HG03280 (cell line): Measurements from ENCODE around the gene ZNF213.
"Not testable (repeated sequence)": the region's sequence is repeated elsewhere in the genome, so short reads cannot be mapped to it uniquely, and the experiment has no call there.

ENCODE experiments used
- ATAC-seq: cut with Tn5 transposase; IDR thresholded peaks from one replicate; pipeline ENCODE4 v1.9.1; 2021; ENCODE audit warnings: mild to moderate bottlenecking, moderate library complexity; ENCODE audit not compliant: unreplicated experiment

ZNF213 gene

DNA sequence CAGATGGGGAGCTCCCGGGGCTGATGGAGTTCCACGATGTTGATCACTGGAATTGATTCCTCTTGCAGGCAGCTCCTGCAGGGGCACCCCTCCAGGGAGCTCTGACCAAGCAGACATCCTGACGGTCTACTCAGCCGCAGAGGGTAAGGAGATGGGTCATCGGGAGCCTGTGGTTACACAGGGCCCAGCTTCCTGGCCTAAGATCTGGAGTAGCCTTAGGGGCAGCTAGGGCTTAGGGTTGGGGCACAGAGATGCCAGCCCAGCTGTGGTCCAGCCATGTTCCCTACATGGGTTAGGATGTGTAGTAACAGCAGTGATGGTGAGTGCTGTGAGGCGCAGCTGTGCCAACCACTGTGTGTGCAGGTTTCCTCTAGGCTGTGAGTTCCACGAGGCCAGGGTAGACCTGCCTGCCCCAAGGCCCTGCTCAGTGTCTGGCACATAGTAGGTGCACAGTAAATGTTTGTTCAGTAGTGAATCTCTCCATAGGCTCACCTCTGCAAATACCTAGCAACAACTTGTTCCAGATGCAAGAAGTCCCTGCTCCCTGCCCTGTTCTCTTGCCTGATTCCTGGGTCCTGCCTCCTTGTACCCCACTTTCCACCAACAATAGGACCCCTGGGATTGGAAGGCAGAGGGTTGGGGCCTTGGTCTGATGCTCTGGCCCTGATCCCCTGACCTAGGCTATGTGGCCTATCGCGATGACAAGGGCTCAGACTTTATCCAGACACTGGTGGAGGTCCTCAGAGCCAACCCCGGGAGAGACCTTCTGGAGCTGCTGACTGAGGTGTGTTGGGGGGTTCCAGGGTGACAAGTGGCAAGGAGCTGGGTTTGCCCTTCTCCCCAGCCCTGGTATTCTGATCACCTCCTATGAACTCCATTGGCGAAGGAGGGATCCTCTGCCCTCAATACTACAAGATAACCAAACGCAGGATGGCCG is 13.7 kb downstream of the ZNF213 start:
- no peak for ATAC-seq

DNA sequence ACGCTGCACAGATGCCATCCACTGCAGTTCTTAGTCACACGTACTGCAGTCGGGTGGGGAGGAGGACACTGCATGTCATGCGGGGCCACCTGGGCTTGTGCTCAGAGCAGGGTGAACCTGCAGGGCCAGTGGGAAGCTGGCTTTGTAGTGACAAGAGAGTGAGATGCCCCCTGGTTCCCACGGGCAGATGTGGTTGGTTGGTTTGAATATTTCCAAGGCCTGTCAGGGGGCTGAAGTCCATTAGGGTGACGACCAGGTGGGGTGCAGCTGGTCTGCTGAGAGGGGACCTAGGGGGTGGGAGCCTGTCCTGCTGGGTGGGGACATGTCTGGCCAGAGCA is 14.3 kb downstream of the ZNF213 start:
- no peak for ATAC-seq

DNA sequence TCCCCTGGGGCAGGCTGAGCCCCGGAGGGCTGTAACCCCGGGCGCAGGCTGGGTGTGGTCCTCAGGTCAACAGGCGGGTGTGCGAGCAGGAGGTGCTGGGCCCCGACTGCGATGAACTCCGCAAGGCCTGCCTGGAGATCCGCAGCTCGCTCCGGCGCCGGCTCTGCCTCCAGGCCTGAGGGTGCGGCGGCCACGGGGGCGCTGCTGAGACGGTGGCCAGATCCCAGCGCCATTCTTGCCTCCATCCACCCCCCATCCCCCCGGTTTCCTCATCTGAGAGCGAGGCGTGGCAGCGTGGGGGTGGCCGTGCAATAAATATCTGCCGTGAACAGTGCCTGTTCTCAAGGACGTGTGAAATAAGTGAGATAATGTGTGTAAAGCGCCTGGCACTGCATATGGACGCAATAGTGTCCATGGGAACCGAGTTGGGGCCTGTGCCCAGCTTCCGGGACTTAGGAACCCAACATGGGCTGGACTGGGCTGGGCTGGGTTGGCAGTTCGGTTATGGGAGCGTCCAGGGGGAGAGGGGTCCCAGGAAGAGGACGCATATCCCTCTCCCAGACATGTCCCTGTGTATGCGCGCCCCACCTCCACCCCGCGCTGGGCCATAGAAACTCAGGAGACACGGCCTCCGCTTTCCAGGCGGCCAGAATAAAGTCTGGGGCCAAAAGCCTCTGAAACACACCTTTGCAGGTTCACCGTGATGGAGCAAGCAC is 15.0 kb downstream of the ZNF213 start:
- peak; percentile 2 for ATAC-seq

DNA sequence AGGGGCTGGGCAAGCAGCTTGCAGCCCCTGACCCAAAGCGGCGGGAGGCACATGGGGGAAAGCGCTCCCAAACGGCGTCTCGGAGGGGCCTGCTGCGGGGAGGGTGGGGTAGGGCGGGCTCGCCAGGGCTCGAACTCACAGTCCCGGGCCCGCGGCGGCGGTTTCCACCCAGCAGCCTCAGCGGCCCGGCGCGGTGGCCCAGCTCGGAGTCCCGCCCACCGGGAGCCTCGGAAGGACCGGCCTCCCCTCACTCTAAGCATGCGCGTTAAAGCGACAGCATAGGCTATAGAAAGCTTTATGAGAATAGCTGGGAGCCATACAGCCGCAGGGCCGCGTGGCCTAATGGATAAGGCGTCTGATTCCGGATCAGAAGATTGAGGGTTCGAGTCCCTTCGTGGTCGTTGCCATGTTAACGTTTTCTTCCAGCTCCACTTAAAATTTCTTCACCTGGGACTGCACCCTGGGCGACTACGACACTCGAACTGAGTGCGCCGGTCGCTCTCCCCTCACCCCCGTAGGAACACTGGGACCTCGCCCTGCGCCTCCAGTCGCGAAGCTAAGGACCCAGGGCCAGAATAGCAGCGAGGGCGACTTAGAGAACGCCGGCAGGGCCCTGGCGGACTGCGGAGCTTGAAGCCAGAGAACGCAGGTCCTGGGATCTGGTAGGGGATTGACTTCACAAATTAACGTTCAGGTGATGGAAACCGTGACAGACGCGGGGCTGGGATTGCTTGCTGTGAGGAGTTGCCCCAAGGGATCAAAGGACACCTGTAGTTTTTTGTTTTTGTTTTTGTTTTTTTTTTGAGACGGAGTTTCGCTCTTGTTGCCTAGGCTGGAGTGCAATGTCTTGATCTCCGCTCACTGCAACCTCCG is 15.8 kb downstream of the ZNF213 start:
- peak; percentile 71 for ATAC-seq

DNA sequence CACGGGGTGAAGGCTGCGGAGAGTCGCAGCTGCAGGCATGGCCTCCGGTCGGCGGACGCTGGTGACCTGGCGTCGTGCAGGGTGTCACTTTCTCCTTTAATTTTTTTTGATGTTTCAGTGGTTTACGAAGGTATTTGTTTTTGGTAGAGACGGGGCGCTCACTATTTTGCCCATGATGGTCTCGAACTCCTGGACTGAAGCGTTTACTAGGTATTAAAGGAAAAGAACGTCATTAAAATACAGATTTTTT is 17.1 kb downstream of the ZNF213 start:
- no peak for ATAC-seq

DNA sequence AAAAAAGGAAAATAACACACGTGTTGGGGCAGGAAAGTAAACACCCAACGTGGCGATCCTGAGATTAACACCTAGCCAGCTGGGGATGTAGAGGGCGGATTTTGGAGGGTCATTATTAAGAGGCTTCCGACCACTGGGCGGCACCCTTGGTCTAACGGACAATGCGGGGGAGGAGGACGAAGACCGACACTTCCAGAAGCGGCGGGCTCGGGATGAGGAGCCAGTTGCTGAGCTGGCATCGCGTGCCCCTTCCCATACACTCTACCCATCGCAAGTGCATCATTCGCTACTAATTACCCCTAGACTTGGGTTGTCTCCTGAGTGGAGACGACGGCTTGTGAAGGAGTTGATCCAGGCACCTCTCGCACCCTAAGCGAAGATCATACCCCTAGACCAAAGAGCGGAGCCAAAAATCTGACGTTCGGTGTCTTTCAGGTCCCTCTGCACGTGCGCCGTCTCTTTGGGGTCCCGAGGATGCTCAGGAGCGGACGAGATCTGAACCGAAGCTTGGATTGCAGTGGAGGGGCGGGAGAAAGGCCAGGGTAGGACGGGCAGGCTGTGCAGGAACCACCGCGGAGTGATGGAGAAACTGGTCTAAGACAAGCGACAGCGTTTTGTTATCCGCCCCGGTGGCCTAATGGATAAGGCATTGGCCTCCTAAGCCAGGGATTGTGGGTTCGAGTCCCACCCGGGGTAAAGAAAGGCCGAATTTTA is 17.6 kb downstream of the ZNF213 start:
- no peak for ATAC-seq

DNA sequence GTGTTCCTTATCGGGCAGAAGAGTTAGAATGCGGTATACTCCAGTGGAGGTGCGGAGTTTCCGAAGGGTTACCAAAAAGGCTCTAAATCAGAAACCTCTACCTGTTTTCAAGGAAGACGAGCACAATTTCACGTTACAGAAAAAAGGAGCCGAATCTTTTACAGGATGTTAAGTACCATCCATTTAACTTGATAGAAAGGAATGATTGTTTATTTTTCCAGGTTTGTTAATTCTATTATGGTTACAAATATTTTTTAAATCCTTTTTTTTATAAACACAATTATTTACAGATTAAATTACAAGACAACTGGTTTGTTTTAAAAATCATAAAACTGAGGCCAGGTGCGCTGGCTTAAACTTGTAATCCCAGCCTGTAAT is 18.2 kb downstream of the ZNF213 start:
- no peak for ATAC-seq

DNA sequence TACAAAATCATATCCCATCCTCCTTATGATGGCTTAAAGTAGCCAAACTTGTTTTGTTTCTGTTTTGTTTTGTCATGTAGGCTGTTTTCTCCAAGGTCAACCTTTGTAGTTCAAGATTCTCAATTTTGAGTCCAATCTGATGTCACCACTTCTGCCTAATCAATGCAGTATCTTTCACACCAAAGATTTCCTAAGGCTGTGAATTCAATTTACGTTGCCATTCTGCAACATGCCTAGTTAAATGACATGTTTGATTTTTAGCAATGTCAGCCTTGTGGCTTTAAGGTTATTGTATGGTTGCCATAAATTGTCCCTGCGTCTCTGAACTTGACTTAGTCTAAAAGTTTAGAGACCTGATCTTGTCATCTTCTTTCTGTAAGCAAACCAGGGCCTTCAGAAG is 20.4 kb downstream of the ZNF213 start:
- no peak for ATAC-seq

DNA sequence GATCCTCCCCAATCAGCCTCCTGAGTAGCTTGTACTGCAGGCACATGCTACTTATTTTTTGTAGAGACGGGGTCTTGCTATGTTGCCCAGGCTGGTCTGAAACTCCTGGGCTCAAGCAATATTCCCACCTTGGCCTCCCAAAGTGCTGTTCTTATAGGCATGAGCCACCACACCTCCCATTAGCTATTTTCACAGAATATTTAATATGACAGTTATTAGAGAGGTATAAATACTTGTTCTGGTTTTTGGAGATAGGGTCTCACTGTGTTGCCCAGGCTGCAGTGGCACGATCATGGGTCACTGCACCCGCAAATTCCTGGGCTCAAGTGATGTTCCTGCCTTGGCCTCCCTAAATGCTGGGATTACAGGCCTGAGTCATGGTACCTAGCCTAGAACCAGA is 21.1 kb downstream of the ZNF213 start:
- ATAC-seq, result no peak

DNA sequence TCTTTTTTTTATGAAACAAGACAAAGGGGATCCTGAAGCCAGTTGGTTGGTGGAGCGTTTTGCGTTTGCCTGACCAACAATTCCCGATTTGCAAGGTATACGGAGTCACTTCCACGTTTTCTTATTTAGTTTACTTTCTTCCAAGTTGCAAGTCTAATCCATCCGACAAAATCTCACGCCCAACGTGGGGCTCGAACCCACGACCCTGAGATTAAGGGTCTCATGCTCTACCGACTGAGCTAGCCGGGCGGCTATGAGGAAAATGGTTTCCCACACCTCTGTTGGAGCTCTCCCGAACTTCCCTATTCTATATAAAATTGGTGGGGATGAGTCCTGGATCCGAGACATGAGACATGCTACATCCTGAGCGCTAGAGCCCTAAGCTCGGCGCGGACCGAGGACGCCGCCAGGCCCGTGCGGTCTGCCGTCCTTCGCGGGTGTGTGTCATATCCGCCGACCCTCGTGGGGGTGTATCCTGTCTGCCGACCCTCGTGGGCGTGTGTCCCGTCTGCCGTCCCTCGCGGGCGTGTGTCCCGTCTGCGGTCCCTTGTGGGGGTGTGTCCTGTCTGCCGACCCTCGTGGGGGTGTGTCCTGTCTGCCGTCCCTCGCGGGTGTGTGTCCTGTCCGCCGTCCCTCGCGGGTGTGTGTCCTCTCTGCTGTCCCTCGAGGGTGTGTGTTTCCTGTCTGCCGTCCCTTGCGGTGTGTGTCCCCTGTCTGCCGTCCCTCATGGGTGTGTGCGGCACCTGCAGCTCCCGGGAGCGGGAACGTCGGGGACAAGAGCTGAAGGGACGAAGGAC is 22.6 kb downstream of the ZNF213 start:
- no peak for ATAC-seq

DNA sequence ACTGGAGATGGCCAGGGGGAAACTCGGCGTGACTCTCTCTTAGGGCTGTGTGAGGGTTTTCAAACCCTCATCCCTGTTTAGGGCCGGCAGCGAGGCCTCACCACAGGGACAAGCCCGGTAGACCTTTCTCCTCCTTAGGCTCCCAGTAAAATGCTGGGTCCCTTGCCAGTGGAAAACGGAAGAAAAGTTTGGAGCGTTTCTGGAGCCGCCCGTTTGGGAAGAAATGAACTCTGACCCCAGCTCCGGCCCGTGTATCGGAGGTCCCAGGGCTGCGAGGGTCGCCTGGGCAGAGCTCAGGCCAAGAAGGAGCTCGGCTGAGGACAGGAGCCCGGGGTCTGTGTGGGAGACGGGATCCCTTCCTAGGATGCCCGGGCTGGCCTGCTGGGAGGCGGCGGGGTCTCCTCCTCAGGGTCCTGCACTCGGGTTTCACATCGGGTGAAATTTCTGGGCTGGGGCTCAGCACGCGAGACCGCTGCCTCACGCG is 23.2 kb downstream of the ZNF213 start:
- ATAC-seq, result no peak

DNA sequence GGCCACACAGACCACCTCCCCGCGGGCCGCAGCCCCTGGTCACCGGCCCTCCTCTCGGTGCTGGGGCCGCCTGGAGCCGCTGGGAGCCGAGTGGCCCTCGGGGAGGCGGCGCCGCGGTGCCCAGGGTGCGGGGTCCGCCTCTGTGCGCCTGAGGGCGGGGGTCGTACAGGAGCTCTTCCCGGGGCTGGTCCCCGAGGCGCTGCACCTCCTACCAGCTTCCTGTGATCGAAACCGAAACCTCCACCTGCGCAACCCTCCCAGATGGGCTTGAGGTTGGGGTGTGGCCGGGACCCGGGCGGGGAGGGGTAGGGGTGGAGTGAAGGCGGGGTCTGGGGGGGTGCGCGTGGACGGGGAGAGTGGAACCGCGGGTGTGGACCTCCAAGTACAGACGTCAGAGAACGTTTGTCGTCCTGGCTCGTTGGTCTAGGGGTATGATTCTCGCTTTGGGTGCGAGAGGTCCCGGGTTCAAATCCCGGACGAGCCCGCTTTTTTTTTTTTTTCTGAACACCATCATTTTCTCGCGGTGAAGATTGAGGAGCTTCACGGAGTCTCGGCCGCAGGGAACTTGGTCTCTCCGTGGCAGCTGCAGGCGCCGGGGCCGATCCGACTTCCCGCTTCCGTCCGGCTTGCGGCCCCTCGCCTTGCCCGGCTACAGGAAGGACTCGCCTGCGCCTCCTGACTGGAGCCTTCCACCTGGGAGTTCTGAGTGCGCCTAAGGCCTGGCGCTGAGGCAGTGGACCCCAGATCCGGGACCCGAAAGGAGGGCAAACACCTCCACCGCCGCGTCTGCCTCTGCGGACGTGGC is 23.9 kb downstream of the ZNF213 start:
- peak; percentile 54 for ATAC-seq

DNA sequence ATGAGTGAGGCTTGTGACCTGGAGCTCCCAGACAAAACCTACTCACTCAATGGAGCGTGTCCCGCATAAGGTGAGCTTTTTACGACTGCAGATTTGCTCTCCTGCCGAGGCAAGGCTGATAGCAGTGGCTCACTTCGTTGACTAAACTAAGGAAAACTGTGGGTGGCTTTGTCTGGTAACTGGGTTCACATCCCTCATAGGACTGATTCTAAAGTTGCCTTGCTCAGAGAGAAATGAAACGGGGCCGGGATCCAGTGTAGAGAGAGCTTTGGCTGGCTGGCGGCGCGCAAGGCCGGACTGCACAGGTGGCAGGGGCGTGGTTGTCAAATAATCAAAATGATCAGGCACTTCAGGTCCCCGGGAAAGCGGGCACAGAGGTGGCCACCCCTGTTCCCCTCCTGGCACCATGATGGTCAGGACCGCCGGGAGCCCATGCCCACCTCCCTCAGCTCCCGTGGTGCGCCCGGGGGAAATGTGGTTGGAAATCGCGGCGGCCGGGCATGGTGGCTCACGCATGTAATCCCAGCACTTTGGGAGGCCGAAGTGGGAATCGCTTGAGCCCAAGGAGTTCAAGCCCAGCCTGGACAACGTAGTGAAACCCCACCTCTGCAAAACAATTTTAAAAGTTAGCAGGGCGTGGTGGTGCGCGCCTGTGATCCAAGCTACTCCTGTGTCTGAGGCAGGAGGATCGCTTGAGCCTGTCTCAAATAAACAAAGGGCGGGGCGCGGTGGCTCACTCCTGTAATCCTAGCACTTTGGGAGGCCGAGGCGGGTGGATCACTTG is 26.6 kb downstream of the ZNF213 start:
- no peak for ATAC-seq

DNA sequence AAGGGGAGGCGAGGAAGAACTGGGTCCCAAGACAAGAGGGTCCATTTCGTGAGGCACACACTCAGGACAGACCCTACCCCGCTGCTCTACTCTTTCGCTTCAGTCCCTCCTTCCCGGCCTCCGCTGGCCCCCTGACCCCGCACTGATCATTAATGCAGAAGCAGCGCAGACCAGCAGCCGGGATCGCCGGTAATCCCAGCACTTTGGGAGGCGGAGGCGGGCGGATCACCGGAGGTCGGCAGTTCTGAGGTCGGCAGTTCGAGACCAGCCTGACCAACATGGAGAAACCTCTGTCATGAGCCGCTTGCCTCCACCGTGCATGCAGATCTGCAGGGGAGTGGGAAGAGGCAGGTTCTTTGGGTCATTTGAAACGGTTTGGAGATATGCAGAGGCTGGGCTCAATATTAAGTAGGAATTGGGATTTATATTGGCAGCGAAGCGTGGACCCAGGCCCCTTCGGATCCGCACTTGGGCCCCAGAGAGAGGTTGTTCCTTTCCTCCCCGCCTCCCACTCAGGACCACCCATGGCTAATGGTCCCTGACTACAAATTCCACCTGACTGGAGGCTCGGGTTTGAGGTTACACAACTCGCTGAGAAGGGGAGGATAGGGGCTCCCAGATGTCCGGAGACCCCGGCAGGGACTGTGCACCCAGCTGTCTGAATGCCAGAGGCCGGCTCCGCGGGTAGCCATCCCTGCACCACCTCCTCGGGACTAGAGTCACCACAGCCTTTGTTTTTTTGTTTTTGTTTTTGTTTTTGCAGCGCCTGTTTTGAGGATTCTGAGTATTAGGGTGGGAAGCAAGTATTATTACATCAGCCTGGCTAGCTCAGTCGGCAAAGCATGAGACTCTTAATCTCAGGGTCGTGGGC is 29.5 kb downstream of the ZNF213 start:
- ATAC-seq, result no peak

DNA sequence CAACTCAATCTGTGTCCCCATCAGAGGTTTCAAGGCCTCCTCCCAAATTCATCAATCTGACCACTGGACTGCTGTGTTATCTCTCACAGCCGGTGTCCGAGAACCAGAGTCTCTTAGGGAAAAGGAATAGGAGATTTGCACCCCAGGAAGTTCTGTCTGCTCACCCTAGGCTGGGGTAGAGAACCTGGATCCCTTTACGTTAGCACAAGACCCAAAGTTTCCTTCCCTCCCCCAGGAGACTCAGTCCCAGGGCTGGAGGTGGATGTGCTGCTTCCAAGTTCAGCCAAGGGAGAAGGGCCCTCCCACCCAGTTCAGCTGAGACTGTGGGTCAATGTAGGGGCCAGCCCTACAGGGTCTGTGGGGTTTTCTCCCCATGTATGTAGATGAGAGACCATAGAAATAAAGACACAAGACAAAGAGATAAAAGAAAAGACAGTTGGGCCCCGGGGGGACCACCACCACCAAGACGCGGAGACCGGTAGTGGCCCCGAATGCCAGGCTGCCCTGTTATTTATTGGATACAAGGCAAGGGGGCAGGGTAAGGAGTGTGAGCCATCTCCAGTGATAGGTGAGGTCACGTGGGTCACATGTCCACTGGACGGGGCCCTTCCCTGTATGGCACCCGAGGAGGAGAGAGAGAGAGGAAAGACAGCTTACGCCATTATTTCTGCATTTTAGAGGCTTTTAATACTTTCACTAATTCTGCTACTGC is 30.4 kb downstream of the ZNF213 start:
- ATAC-seq, result no peak

DNA sequence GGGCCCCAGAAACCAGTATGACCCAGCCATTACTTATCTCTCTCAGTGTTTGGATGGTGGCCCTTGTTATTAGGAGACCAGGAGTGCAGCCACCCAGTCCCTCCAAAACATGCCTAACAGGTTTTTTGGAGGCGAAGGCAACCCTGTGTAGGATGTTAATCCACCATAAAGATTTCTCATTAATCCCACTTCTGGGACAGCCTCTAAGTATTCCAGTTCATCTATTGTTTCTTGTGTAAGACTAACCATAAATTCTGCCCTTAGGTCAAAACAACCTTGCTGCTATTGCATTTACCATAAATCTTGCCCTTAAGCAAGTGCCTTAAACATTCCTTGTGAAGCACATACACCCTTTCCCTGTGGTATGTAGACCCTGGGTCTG is 31.7 kb downstream of the ZNF213 start:
- no peak for ATAC-seq

DNA sequence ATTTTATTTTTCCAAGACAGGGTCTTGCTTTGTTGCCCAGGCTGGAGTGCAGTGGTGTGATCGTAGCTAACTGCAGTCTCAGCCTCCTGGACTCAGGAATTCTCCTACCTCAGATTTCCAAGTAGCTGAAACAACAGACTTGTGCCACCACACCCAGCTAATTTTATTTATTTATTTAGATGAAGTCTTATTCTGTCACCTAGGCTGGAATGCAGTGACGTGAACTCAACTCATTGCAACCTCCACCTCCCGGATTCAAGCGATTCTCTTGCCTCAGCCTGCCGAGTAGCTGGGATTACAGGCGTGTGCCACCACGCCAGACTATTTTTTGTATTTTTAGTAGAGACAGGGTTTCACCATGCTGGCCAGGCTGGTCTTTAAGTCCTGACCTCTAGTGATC is 33.9 kb downstream of the ZNF213 start:
- not testable (repeated sequence) for ATAC-seq
